ENCODE data around the gene SPO11. TPM values are rescaled to one million over a fixed set of nuclear protein-coding genes. Genes with fewer than 3 reads are reported as not detected.

Gene SPO11
- polyA plus RNA-seq, 1 donor from 2014 or later: not detected

- H3K9me3 ChIP-seq (ENCODE audit: low read length): no peaks in the 10 kb centered on the region
- H3K4me2 ChIP-seq (ENCODE audit: low read length): no peak overlapping the region
- no peaks in the 10 kb centered on the region for H3K36me3 ChIP-seq (ENCODE audit: insufficient read depth, low read length)
- H3K27me3 ChIP-seq (ENCODE audit: insufficient read depth, low read depth, low read length): no peaks in the 10 kb centered on the region
- no peak overlapping the region for H3K27ac ChIP-seq (ENCODE audit: low read length)
- no peaks in the 10 kb centered on the region for H4K20me1 ChIP-seq (ENCODE audit: insufficient read depth)
- TF ChIP-seq EP300 (conservative IDR thresholded peaks at IDR 0.05; ENCODE audit: poor library complexity, severe bottlenecking): no peak
- H3K9ac ChIP-seq (ENCODE audit: low read length): no peak overlapping the region
- no peaks in the 10 kb centered on the region for H3F3A ChIP-seq (ENCODE audit: insufficient read depth, low read length, poor library complexity, severe bottlenecking)
- H2AFZ ChIP-seq (ENCODE audit: low read depth, low read length): no peak overlapping the region
- no peaks in the 10 kb centered on the region for H3K79me2 ChIP-seq (replicated peaks; ENCODE audit: insufficient read depth, low read length)
- H3K4me3 ChIP-seq (ENCODE audit: low read length): no peak overlapping the region
- no peaks in the 10 kb centered on the region for H3K9me2 ChIP-seq (ENCODE audit: insufficient read depth, low read length)
Measured at GRCh38 chr20:57378107-57378506, 48.5 kb downstream of the SPO11 start.

GRCh38 chr20:57378646-57379262, 49.2 kb downstream of the SPO11 start:
- no peak overlapping the region for H3K27ac ChIP-seq (ENCODE audit: low read length)
- no peaks in the 10 kb centered on the region for H3K9me3 ChIP-seq (ENCODE audit: low read length)
- TF ChIP-seq RAD21 (conservative IDR thresholded peaks at IDR 0.05): no peak
- TF ChIP-seq, protein P1, sequence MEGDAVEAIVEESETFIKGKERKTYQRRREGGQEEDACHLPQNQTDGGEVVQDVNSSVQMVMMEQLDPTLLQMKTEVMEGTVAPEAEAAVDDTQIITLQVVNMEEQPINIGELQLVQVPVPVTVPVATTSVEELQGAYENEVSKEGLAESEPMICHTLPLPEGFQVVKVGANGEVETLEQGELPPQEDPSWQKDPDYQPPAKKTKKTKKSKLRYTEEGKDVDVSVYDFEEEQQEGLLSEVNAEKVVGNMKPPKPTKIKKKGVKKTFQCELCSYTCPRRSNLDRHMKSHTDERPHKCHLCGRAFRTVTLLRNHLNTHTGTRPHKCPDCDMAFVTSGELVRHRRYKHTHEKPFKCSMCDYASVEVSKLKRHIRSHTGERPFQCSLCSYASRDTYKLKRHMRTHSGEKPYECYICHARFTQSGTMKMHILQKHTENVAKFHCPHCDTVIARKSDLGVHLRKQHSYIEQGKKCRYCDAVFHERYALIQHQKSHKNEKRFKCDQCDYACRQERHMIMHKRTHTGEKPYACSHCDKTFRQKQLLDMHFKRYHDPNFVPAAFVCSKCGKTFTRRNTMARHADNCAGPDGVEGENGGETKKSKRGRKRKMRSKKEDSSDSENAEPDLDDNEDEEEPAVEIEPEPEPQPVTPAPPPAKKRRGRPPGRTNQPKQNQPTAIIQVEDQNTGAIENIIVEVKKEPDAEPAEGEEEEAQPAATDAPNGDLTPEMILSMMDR (IDR thresholded peaks at IDR 0.05; ENCODE audit: poor library complexity, severe bottlenecking): no peak
- no peaks in the 10 kb centered on the region for H3K9me2 ChIP-seq (ENCODE audit: insufficient read depth, low read length)
- H3K4me3 ChIP-seq (ENCODE audit: low read length): no peak overlapping the region
- no peaks in the 10 kb centered on the region for H3K27me3 ChIP-seq (ENCODE audit: insufficient read depth, low read depth, low read length)
- no peak overlapping the region for H3K9ac ChIP-seq (ENCODE audit: low read length)
- no peak overlapping the region for H2AFZ ChIP-seq (ENCODE audit: low read depth, low read length)
- H3F3A ChIP-seq (ENCODE audit: insufficient read depth, low read length, poor library complexity, severe bottlenecking): no peaks in the 10 kb centered on the region
- no peaks in the 10 kb centered on the region for H3K36me3 ChIP-seq (ENCODE audit: insufficient read depth, low read length)
- no peaks in the 10 kb centered on the region for H4K20me1 ChIP-seq (ENCODE audit: insufficient read depth)
- H3K79me2 ChIP-seq (replicated peaks; ENCODE audit: insufficient read depth, low read length): no peaks in the 10 kb centered on the region
- no peak overlapping the region for H3K4me2 ChIP-seq (ENCODE audit: low read length)

DNA sequence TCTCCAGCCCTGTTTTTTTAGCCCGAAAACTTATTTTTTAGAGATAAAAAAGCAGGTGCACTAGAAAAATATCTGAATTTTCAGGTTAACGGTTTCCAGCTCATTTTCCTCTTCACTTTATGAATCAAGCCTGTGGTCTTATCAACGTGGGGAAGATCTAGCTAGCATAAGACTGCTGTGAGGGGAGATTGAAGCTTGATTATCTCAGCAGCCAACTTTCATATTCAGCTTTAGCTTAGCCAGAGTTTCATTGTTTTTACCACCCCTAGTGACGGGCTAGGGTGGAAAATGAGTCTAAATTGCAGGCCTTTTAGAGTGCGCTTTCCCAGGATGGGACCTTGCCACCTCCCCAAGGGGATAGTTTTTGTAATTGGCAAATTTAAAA, 49.7 kb downstream of the SPO11 start:
- no peak overlapping the region for H3K27ac ChIP-seq (ENCODE audit: low read length)
- H3K4me3 ChIP-seq (ENCODE audit: low read length): no peak overlapping the region
- no peaks in the 10 kb centered on the region for H3K9me2 ChIP-seq (ENCODE audit: insufficient read depth, low read length)
- TF ChIP-seq MXI1 (conservative IDR thresholded peaks at IDR 0.05; ENCODE audit: poor library complexity, severe bottlenecking) (no peak), EP300 (conservative IDR thresholded peaks at IDR 0.05; ENCODE audit: poor library complexity, severe bottlenecking) (no peak), SMC3 (conservative IDR thresholded peaks at IDR 0.05; ENCODE audit: poor library complexity) (no peak), TAF1 (IDR thresholded peaks at IDR 0.05; ENCODE audit: low read depth) (no peak), POLR2AphosphoS5 (IDR thresholded peaks at IDR 0.05) (no peak)
- TF ChIP-seq, protein P1 (IDR thresholded peaks at IDR 0.05; ENCODE audit: poor library complexity, severe bottlenecking): no peak
- no peak overlapping the region for H3K9ac ChIP-seq (ENCODE audit: low read length)
- H3K9me3 ChIP-seq (ENCODE audit: low read length): no peaks in the 10 kb centered on the region
- no peak overlapping the region for H3K4me2 ChIP-seq (ENCODE audit: low read length)
- H3K36me3 ChIP-seq (ENCODE audit: insufficient read depth, low read length): no peaks in the 10 kb centered on the region
- H3K79me2 ChIP-seq (replicated peaks; ENCODE audit: insufficient read depth, low read length): no peaks in the 10 kb centered on the region
- no peaks in the 10 kb centered on the region for H4K20me1 ChIP-seq (ENCODE audit: insufficient read depth)
- no peaks in the 10 kb centered on the region for H3F3A ChIP-seq (ENCODE audit: insufficient read depth, low read length, poor library complexity, severe bottlenecking)
- H2AFZ ChIP-seq (ENCODE audit: low read depth, low read length): no peak overlapping the region
- no peaks in the 10 kb centered on the region for H3K27me3 ChIP-seq (ENCODE audit: insufficient read depth, low read depth, low read length)
